PFSK-1 (cell line): ENCODE measurements around the gene FBXL14.

ENCODE experiments used
- POLR2AphosphoS5 ChIP-seq: IDR thresholded peaks from 2 replicates; pipeline ENCODE4 v1.6.1; 2012; ENCODE audit warnings: low read depth, mild to moderate bottlenecking, control low read depth, low read length, moderate library complexity
- SIN3A ChIP-seq: IDR thresholded peaks from 2 replicates; pipeline ENCODE4 v1.6.1; 2012; ENCODE audit warnings: mild to moderate bottlenecking, low read length, moderate library complexity, borderline replicate concordance; ENCODE audit not compliant: insufficient read depth
- TAF1 ChIP-seq: IDR thresholded peaks from 2 replicates; pipeline ENCODE4 v1.6.1; 2012; ENCODE audit warnings: low read length, control low read depth, borderline replicate concordance; ENCODE audit not compliant: insufficient read depth

GRCh38 chr12:1611803-1612572 is 17.6 kb upstream of the FBXL14 start:
- TF ChIP-seq TAF1 (no peak), POLR2AphosphoS5 (no peak), SIN3A (no peak)
